ENCODE results near the gene XKR7.

GRCh38 chr20:31920275-31920855 lies 47.6 kb upstream of the XKR7 start:
- TF ChIP-seq CTCF (IDR thresholded peaks at IDR 0.05) (no peak), EZH2 (IDR thresholded peaks at IDR 0.05; ENCODE audit: borderline replicate concordance, insufficient read depth, low read depth, low read length, poor library complexity, severe bottlenecking) (no peak)

Data from B cell (primary cell).